Calu3 (cell line): ENCODE data around the gene KATNAL2. TPM values are rescaled to one million over a fixed set of nuclear protein-coding genes. Genes with fewer than 3 reads are reported as not detected.
A peak's percentile ranks its signal among the peaks of the same experiment; 100 is the strongest.

Experiments used
- BruUV-seq: library from RNA; stranded (reverse); fragments of 400-500 nt; replicated peaks from 2 replicates; lab custom pipeline; 2021; lab: Mats Ljungman, UMichigan
- CTCF ChIA-PET: fragments of 300-600 bp; sonication (Branson Sonifier 250); formaldehyde crosslinking; loops from one replicate; lab custom pipeline; 2022; ENCODE audit warnings: antibody characterized with exemption; lab: Charles Lee
- DNase-seq: peaks from one replicate; pipeline ENCODE4 v3.0.0; 2022
- H3K27ac Mint-ChIP-seq: one replicate; pipeline ENCODE4 v1.8.0; 2022; ENCODE audit warnings: mixed read lengths; ENCODE audit not compliant: unreplicated experiment
- H3K27me3 Mint-ChIP-seq: one replicate; pipeline ENCODE4 v1.8.0; 2022; ENCODE audit warnings: mixed read lengths; ENCODE audit not compliant: unreplicated experiment
- H3K36me3 Mint-ChIP-seq: one replicate; pipeline ENCODE4 v1.8.0; 2022; ENCODE audit warnings: mild to moderate bottlenecking, moderate library complexity, mixed read lengths; ENCODE audit not compliant: insufficient read depth, unreplicated experiment
- H3K4me1 Mint-ChIP-seq: one replicate; pipeline ENCODE4 v1.8.0; 2022; ENCODE audit warnings: mild to moderate bottlenecking, low read depth, mixed read lengths; ENCODE audit not compliant: unreplicated experiment
- H3K4me3 Mint-ChIP-seq: one replicate; pipeline ENCODE4 v1.8.0; 2022; ENCODE audit warnings: mild to moderate bottlenecking, low read depth, moderate library complexity, mixed read lengths; ENCODE audit not compliant: unreplicated experiment
- H3K9me3 Mint-ChIP-seq: one replicate; pipeline ENCODE4 v1.8.0; 2022; ENCODE audit warnings: low read depth, mixed read lengths; ENCODE audit not compliant: unreplicated experiment
- CTCF ChIP-seq: fragments of 200-600 bp; IDR thresholded peaks from one replicate; pipeline ENCODE4 v1.8.0; 2022; ENCODE audit warnings: antibody characterized with exemption; ENCODE audit not compliant: unreplicated experiment
- intact Hi-C: fragments of 100-400 bp; cut with micrococcal nuclease; formaldehyde crosslinking; loops from one replicate; pipeline ENCODE4 v1.10.0; 2022; ENCODE audit not compliant: unreplicated experiment
- total RNA-seq: library from RNA; stranded (reverse); gene quantifications from 2 replicates; pipeline ENCODE4 v1.2.3, GENCODE V29; 2022

KATNAL2 gene
- total RNA-seq, 1 experiment from 2014 or later: 5.7 TPM

GRCh38 chr18:46909497-46909896 lies 7.9 kb upstream of the KATNAL2 start:
- no peak for TF ChIP-seq CTCF
- intact Hi-C loops: no loop called here
- CTCF ChIA-PET: no interaction called here
- H3K4me1 Mint-ChIP-seq: peaks cover 9% of the 10 kb centered on the region
- H3K4me3 Mint-ChIP-seq: no peak overlapping the region
- no peaks in the 10 kb centered on the region for H3K27me3 Mint-ChIP-seq
- H3K9me3 Mint-ChIP-seq: peaks cover 3% of the 10 kb centered on the region
- DNase-seq: no peak
- BruUV-seq: no TSS peak
- no peak overlapping the region for H3K27ac Mint-ChIP-seq
- no peaks in the 10 kb centered on the region for H3K36me3 Mint-ChIP-seq

- Mint-ChIP-seq H3K9me3 (no peaks in the 10 kb centered on the region), H3K4me1 (no peaks in the 10 kb centered on the region), H3K36me3 (peaks cover under 1% of the 10 kb centered on the region), H3K4me3 (no peak overlapping the region), H3K27ac (no peak overlapping the region), H3K27me3 (no peaks in the 10 kb centered on the region)
- intact Hi-C loops: no loop called here
- BruUV-seq: no TSS peak
- TF ChIP-seq CTCF: no peak
- CTCF ChIA-PET: interaction anchor here (0.7 kb wide), 1 partner anchor 1747 kb away, joined by 3 read pairs; no protein-coding TSS in a partner anchor
- no peak for DNase-seq
Measured at GRCh38 chr18:46910856-46911255, 6.5 kb upstream of the KATNAL2 start.

- Mint-ChIP-seq H3K36me3 (peaks cover 22% of the 10 kb centered on the region), H3K27ac (peak overlapping the region; percentile 56), H3K27me3 (no peaks in the 10 kb centered on the region), H3K4me1 (no peaks in the 10 kb centered on the region), H3K9me3 (no peaks in the 10 kb centered on the region), H3K4me3 (peak overlapping the region; percentile 82)
- no peak for DNase-seq
- TSS peak; percentile 40 for BruUV-seq
- TF ChIP-seq CTCF: no peak
- CTCF ChIA-PET: no interaction called here
- intact Hi-C loops: no loop called here
Measured at GRCh38 chr18:46915800-46916550, 1.4 kb upstream of the KATNAL2 start.

- peaks cover 22% of the 10 kb centered on the region for H3K36me3 Mint-ChIP-seq
- CTCF ChIA-PET: no interaction called here
- intact Hi-C loops: no loop called here
- H3K27me3 Mint-ChIP-seq: no peaks in the 10 kb centered on the region
- no TSS peak for BruUV-seq
- H3K4me1 Mint-ChIP-seq: no peaks in the 10 kb centered on the region
- TF ChIP-seq CTCF: no peak
- peak overlapping the region; percentile 82 for H3K4me3 Mint-ChIP-seq
- H3K9me3 Mint-ChIP-seq: no peaks in the 10 kb centered on the region
- peak overlapping the region; percentile 56 for H3K27ac Mint-ChIP-seq
- DNase-seq: no peak
Measured at GRCh38 chr18:46916551-46917107, 773 bp upstream of the KATNAL2 start.
